NCI-H128 (cell line): ENCODE measurements around the gene RFNG.

ENCODE experiments used
- DNase-seq: peaks from one replicate; lab custom pipeline; 2025; ENCODE audit not compliant: unreplicated experiment; lab: John Stamatoyannopoulos, UW

RFNG gene

DNA sequence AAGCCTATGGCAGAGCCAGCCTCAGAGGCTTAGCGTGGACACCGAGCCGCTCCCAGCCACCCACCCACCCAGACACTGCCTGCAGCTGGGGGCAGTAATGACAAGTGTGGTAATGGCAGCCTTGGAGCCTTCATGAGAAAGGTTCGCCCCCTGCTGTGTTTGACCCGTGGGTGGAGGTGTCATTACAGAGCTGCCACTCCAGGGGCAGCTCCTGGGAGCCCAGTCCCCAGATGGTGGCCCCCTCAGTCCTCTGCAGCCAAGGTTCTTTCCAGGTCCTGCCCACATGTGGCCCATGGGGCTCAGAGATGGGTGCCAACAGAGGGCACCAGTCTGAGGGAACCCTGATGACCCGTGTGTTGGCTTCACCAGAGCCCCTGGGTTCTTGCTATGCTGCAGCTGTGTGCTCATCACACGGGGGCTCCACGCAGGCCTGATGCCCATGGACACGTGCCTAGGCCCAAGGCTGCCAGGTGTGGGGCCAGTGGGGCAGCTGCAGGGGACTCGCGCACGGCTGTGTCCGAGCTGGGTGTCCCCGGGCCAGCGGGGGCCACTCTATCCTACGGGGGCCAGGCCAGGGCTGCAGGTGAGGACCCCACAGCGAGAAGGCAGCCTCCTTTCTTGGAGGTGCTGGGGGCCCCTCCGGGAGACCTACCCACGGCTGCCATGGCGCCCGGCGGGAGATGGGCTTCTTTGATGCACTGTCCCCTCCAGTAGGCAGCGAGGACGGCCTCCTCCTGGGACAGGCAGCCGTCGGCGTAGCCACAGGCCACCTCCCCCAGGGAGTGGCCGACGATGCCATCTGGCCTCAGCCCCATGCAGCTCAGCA is 38.3 kb upstream of the RFNG start:
- DNase-seq: no peak

DNA sequence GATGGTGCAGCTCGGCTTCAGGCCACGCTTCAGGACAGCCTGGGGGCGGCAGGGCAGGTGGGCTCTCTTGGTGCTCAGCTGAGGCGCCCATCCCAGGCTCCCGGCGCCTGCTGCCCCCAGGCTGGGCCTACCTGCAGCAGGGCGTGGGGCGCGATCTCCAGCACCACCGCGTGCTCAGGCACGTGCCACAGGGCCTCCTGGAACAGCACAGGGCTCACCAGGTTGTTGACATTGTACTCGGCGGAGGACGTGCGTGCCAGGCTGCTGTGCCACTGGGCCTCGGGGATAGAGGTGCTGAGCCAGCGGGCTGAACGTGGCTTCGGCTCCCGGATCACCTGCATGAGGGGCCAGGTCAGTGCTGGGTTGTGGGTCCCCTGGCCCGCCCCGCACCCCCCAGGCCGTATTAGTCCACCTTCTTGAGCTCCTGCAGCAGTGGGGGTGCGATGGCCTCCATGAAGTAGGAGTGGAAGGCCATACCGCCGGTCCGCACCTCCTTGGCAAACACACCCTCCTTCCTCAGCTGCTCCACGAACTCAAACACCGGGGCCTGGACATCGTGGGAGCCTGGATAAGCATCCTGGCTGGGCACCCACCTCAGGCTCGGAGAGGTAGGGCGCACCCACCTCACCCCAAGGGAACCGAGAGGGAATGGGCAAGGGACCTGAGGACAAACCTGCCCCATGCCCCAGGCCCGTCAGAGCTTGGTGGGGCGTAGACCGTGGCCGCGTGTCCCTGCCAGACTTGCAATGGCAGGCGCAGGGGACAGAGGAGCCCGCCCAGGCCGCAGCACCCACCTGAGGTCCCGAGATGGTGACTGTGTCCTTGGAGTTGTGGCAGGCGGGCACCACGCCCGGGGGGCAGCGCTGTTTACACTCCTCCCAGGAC is 37.5 kb upstream of the RFNG start:
- DNase-seq: no peak

DNA sequence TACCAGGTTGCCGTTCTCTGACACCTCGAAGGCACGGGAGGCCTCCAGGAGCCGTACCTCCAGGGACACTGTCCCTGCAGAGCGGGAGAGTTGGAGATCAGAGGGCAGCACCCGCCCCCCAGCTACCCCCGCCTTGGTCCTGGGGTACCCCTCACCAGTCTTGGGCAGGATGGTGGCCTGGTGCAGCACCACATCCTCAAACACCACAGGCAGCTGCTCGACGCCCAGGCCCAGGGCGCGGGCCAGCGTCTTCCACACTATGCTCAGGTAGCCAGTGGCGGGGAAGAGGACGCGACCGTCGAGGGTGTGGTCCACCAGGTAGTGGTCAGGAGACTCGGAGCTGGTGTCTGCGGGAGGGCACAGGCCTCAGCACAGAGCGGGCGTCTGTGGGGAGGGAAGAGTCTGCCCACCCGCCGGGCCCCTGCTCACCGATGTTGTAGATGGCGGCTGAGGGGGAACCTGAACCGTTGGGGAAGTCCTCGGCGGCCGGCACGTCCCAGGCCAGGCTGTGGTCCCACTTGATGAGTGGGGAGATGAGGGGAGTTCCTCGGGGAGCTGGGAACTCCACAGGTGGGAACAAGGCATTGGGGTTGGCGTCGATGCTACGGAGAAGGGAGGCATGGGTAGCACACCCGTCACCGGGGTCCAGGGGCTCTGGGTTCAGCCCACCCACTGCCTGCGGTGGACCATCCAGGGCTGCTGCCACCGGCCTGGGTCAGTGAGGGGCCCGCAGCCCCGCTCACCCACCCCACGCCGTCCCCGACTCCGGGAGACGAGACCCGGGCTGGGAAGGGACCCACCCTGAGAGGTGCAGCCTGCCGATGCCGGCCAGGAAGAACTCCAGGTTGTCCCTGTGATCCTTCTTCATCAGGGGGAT is 36.6 kb upstream of the RFNG start:
- no peak for DNase-seq

DNA sequence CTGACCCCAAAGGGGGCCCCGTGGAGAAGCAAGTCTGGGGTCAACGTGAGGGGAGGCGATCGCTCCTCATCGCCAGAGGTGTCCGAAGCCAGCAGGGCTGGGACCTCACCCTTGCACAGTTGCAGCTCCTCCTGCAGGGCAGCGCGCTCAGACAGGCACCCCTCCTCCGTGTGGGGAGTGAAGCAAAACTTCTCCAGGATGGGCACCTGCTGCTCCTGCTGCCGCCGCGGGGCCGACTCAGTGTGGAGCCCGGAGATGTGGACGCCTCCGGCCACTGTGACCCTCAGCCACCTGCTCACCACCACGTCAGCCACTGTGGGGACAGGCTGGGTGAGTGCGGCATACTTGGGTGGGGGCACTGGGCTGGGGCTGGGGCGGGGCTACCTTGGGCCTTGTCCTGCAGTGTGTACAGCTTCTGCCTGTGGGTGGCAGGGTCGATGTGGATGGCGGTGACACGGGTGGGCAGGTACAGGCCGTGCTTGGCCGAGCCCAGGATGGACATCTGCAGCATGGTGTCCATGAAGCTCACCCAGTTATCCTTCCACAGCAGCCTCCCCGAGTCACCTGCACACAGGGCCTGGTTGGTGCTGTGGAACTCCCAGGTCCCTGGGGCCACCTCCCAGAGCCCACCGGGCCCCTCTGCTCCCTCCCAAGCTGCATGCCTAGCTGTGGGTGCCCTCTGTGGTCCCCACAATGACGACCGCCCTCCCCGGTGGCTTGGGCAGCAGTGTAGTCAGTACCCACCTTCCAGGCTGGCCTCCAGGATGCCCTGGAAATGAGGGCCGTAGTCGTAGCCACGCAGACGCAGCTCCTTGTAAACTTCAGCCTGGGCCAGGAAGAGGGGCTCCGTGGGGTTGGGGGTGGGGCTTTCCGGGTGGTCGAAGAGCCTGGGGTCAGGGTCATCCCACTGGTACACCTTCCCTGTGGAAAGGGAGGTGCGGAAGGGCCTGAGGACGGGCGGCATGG is 35.6 kb upstream of the RFNG start:
- no peak for DNase-seq

DNA sequence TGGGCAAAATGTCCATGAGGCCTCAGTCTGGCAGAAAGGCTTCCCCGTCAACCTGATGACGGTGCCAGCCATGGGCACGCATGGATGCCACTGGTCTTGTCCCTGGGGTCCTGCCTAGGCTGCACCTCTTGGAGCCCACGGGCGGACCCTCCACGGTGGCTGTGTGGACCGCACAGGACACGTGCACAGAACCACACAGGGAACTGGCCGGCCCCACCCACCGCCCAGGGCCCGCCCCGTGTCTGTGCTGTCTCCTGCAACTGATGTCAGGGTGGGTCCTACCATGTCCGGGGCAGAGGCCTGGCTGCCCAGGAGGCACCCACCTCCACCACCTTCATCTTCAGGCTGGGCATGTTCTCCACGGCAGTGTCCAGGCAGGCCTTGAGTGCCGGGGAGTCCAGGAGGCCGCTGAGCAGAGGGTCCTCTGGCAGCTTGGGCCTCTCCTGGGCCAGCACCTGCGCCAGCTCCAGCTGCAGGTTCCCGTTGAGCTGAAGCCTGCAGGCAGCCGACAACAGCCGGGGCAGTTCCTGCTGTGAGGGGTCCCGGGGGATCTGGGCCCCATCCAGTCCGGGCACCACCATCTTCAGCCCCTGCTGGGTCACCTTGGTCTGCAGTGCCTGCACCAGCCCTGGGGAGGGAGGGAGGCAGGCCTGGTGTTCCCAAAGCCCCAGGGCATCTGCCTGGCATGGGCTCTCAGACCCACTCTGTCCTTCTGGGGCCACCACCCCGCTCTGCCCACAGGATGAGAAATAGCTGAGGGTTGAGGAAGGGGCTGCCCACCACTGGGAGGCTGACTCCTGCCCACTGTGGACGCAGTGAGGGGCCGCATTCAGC is 34.5 kb upstream of the RFNG start:
- no peak for DNase-seq

DNA sequence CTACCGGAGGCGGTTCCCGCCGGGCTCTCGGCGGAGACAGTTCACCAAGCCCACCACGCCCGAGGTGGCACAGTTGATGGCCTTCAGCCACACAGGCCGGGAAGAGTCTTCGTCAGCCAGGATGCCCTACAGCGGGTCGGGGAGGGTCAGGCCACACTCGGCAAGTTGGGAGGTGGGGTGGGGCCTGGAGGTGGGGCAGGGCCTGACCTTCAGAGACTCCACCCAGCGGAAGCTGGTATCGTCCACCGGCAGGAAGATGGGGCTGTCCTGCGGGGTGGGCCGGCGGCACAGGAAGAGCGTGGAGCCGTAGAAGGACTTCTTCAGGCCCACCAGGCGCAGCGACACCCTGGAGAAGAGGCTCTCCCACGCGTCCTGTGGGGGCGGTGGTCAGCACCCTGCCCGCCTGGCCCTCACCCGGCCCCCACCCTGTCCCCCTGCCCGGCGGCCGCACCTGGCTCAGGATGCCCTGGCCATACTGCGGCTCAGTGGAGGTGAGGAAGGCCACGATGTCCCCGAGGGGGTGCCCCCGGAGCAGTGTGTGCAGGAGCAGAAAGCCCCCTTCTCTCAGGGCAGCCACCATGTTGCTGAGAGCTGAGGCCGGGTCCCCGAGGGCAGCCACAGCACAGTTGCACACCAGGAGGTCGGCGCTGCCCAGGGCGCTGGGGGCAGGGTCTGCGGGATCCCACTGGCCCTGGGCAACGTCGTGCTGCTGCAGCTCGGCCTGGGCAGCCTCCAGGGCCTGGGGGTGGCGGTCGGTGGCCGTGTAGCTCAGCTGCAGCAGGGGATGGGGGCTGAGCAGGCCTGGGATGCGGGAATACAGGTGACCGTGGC is 33.6 kb upstream of the RFNG start:
- DNase-seq: no peak

DNA sequence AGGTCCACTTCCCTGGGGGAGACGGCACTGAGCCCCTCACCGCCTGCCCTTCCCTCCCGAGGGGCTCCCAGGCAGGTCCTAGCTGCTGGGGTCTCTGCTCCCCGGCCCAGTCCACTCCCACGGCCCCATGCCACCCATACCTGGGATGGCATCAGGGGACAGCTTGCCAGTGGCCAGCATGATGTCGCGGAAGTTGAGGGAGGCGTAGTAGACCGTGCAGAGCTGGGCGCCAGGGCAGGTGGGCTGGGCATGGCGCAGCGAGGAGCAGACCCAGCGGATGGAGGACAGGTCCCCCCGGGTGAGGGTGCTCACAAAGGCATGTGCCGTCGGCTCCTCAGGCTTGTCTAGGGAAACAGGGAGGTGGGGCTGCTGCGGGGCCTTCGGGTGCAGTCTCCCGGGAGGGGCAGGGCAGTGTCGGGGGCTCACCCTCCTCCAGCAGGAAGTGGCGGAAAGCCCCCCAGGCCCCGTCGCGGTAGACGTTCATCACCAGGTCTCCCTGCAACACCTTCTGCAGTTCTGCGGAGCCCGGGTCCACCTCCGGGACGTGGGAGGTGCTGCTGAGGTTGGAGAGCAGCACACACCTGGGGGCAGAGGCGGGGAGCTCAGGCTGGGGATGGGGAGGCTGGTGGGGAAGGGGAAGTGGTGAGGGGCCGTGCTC is 32.9 kb upstream of the RFNG start:
- no peak for DNase-seq

DNA sequence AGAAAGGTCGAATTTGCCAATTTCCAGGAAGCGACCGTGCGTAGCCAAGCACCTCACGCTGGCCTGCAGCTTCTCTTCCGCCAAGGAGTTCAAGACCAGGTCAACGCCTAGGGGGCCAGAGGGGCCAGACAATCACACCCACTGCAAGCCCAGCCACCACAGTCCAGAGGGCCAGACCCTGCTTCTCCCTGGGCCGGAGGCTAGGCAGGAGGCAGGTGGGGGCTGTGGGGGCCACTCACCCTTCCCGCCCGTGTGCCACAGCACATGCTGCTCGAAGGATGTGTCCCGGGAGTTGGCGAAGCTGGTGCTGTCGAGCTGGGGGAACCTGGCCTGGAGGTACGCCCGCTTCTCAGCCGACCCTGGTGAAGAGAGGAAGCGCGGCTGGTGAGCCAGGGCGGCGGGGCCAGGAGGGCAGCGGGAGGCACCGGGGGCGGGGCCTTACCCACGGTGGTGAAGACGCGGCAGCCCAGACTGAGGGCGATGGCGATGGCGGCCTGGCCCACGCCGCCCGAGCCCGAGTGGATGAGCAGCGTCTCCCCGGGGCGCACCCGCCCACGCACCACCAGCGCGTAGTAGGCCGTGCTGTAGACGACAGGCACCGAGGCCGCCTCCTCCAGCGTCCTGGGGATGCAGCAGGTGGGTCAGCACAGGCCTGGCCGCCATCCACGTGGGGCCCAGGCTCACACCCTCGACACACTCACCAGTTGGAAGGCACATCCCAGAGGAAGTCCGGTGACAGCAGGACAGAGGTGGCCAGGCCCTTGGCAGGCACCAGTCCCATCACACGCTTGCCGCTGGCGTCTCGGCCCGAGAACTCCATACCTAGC is 32.1 kb upstream of the RFNG start:
- DNase-seq: no peak

DNA sequence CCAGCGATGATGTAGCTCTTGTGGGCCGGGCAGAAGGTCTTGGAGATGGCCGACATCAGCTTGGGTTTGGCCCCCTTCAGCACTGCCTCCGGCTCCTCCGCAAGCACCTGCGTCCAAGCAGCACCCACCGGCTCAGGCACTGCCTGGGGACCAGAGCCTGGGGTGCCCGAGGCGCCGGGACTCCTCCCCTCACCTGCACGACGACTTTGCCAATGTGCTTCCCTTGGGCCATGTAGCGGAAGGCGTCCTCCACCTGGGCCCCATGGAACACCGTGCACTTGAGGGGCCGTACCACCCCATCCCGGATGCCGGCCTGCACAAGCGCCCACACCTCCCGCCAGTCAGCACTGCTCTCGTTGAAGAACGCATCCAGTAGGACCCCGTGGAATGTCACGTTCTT is 31.4 kb upstream of the RFNG start:
- DNase-seq: no peak

DNA sequence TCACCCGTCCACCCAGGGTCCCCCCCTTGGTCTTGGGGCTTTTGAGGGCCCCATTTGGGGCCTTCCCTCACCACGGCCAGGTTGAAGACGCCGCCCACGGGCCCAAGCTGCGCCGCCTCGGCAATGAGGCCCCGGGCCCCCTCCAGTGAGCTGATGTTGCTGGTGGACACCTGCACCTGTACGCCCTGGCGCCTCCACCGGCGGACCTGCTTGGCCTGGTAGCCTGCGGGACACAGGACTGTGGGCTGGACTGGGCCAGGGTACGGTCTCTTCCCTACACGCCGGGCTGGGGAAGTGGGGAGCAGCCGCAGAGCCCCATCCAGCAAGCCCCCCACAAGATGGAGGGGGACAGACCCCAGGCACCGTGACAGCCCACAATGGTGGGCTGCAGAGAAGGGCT is 30.8 kb upstream of the RFNG start:
- DNase-seq: no peak

DNA sequence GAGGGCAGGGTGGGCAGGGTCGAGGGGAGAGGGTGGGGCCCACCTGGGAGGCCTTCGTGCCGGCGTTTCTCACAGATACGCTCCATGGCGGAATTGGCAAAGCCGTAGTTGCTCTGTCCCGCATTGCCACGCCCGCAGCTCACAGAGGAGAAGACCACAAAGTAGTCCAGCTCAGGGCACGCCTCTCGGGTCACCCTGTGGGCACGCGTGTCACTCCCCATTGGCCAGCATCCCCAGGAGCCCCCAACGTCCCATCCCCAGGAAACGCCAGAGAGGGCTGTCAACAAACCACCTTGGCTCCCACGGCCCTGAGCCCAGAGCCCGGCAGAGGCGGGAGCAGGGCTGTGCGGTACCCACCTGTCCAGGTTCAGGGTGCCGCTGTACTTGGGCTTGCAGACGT is 30.4 kb upstream of the RFNG start:
- no peak for DNase-seq

DNA sequence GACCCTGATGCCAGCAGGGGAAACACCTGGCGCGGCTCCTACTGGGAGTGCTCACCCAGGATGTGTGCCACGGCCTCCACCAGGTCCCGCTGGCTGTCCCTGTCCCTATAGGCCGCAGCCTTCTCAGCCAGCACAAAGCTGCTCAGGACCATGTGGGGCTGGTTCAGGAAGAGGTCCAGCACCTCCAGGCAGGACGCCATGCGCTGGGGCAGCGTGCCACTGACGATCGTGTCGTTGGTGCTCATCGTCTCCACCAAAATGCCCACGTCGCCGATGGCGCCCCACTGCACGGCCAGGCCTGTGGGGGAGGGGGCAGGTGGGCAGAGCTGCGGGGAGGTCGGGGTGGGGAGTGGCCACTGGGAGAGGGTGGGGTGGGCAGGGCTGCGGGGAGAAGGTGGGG is 29.9 kb upstream of the RFNG start:
- no peak for DNase-seq

DNA sequence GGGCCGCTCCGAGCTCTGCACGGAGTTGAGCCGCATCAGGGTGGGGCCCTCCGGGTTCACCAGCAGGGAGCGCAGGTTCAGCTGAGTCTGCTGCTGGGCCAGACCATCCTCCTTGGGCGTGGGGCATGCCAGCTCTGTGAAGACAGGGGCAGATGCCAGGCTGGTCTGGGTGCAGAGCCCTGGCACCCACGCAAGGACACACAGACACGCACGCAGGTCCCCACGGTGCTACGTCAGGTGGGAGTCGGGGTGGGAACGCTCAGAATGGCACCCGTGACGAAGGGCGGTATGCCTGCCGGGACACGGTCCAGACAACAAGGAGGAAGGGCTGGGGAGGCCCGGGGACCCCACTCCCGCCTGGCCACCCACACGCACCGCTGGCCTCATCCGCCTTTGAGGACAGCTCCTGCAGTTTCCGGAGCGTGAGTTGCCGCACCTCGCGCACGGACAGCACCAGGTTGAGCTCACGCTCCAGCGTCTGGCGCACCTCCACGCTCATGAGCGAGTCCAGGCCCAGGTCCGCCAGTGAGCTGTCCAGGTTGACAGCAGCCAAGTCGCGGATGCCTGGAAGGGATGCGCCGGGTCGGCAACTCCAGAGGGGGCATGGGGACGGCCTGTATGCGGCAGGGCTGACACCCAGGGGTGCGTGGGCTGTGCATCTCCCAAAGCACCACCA is 29.3 kb upstream of the RFNG start:
- DNase-seq: no peak

DNA sequence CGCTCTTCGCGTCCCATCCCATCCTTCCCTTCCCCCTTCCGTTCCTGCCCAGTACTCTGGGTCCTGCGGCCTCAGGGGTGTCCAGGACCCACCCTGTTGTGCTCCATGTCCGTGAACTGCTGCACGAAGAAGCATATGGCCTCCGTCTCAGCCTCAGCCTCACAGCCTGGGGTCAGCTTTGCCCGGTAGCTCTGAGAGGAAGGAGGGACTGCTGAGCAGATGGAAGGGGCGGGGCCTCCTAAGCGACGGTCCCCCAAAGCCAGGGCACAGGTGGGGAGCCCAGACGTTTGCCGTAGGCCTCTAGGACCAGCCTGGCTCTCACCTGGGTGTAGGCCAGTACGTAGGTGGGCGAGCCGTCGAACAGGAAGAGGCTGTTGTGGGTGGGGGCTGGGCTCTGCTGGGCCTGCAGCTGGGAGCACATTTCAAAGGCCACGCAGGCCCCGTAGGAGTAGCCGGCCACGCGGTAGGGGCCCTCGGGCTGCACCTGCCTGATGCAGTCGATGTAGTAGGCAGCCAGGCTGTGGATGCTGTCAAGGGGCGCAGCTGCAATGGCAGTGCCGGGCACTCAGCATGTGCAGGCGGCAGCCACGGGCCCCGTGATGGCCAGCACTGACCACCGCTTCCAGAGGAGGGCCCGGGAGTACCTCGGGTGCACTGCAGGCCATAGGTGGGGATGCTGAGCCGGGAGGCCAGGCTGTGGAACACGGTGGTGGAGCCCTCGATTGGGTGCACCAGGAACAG is 28.6 kb upstream of the RFNG start:
- no peak for DNase-seq

DNA sequence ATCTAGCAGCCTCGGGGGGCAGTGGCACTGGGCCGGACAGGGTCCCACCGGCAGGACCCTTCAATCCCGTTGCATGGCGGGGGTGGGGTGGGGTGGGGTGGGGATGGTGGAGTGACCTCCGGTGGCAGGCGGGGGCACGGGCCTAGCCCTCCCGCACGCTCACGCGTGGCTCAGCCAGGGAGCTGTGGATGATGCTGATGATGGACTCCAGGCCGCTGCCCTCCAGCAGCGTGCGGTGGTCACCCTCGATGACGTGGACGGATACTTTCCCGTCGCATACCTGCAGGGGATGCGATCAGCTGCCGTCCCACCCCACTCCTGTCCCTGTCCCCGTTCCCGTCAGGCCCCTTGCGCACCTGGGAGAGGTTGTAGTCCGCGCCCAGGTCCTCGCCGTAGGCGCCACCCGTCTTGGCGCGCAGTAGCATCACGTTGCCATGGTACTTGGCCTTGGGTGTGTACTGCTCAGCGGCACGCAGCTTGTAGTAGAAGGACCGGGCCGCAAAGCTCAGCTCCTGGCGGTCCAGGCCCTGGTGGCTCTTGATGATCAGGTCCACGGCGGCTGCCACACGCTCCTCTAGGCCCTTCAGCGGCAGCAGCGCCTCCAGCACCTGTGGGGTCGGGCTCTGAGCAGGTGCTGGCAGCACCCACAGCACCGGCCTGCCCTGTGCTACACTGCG is 27.5 kb upstream of the RFNG start:
- no peak for DNase-seq
